ENCODE data around the gene INHA. TPM values are rescaled to one million over a fixed set of nuclear protein-coding genes. Genes with fewer than 3 reads are reported as not detected.

INHA gene
- total RNA-seq, 1 donor from 2014 or later = 0.52 TPM

DNA sequence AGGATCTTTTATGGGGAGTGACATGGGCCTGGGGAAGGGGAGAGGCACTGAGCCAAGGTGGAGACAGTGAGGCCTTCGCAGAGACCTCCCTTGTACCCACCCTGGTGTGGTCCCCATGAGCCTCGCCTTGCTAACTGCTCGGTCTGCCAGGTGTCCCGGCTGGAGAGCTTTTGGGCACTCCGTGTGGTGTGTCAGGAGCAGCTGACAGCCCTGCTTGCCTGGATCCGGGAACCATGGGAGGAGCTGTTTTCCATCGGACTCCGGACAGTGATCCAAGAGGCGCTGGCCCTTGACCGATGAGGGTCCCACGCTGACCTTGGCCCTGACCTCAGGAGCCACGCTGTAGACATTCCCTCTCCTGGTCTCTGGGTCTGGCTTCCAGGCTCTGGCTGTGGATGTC lies 43.8 kb downstream of the INHA start:
- Histone ChIP-seq H2AFZ (ENCODE audit: low read depth, low read length) (no peak overlapping the region), H3K4me1 (ENCODE audit: insufficient read depth, low read length) (no peaks in the 10 kb centered on the region), H3K27me3 (ENCODE audit: insufficient read depth, low read length) (no peaks in the 10 kb centered on the region), H3K9ac (ENCODE audit: low read length) (no peak overlapping the region), H3K4me2 (ENCODE audit: low read length) (no peak overlapping the region), H3K27ac (ENCODE audit: low read depth, low read length) (no peak overlapping the region), H3K4me3 (ENCODE audit: insufficient read depth, low read depth, low read length) (no peak overlapping the region), H4K20me1 (ENCODE audit: insufficient read depth, low read length) (no peaks in the 10 kb centered on the region), H3K36me3 (ENCODE audit: insufficient read depth, low read length) (peaks cover 6% of the 10 kb centered on the region), H3K9me3 (ENCODE audit: insufficient read depth, low read depth, low read length) (no peaks in the 10 kb centered on the region), H3K79me2 (ENCODE audit: insufficient read depth, low read length) (no peaks in the 10 kb centered on the region)
- H3K4me1 Mint-ChIP-seq (ENCODE audit: low read depth, unreplicated experiment) = no peaks in the 10 kb centered on the region
- H3K36me3 Mint-ChIP-seq (ENCODE audit: low read depth, unreplicated experiment) = peaks cover 27% of the 10 kb centered on the region
- H3K9me3 Mint-ChIP-seq (ENCODE audit: unreplicated experiment) = peaks cover 3% of the 10 kb centered on the region
- no peaks in the 10 kb centered on the region for H3K27me3 Mint-ChIP-seq (ENCODE audit: low read depth, unreplicated experiment)
- DNase-seq (ENCODE audit: low read depth) (no peak), FAIRE-seq (no peak)
- TF ChIP-seq, protein P1, sequence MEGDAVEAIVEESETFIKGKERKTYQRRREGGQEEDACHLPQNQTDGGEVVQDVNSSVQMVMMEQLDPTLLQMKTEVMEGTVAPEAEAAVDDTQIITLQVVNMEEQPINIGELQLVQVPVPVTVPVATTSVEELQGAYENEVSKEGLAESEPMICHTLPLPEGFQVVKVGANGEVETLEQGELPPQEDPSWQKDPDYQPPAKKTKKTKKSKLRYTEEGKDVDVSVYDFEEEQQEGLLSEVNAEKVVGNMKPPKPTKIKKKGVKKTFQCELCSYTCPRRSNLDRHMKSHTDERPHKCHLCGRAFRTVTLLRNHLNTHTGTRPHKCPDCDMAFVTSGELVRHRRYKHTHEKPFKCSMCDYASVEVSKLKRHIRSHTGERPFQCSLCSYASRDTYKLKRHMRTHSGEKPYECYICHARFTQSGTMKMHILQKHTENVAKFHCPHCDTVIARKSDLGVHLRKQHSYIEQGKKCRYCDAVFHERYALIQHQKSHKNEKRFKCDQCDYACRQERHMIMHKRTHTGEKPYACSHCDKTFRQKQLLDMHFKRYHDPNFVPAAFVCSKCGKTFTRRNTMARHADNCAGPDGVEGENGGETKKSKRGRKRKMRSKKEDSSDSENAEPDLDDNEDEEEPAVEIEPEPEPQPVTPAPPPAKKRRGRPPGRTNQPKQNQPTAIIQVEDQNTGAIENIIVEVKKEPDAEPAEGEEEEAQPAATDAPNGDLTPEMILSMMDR (IDR thresholded peaks at IDR 0.05; ENCODE audit: insufficient read depth, low read depth, low read length) = no peak
- no peak for TF ChIP-seq EZH2 (IDR thresholded peaks at IDR 0.05; ENCODE audit: insufficient read depth, low read length)
- no peak overlapping the region for H3K27ac Mint-ChIP-seq (ENCODE audit: unreplicated experiment)
- H3K4me3 Mint-ChIP-seq (ENCODE audit: unreplicated experiment) = no peak overlapping the region

DNA sequence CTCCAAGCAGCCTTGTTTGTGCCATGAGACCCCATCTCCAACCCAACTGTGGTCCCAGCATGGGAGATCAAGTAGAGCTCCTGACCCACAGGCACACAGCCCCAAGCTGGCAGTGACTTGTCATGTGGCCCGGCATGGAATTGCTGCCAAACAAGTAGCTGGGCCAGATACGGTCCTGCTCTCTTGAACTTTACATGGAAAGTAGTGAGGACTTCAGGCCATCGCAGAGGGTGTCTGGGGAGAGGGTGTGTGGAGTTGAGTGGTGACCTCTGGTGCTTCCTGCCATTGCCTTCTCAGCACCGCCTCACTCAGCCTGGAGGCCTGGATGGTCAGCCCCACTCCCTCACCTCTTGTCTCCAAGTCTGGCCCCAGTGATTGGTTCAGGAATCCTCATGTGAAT lies 44.4 kb downstream of the INHA start:
- Histone ChIP-seq H3K4me2 (ENCODE audit: low read length) (no peak overlapping the region), H3K79me2 (ENCODE audit: insufficient read depth, low read length) (no peaks in the 10 kb centered on the region), H3K4me1 (ENCODE audit: insufficient read depth, low read length) (no peaks in the 10 kb centered on the region), H3K9me3 (ENCODE audit: insufficient read depth, low read depth, low read length) (no peaks in the 10 kb centered on the region), H3K9ac (ENCODE audit: low read length) (no peak overlapping the region), H3K27ac (ENCODE audit: low read depth, low read length) (no peak overlapping the region), H3K27me3 (ENCODE audit: insufficient read depth, low read length) (no peaks in the 10 kb centered on the region), H3K36me3 (ENCODE audit: insufficient read depth, low read length) (peaks cover 6% of the 10 kb centered on the region), H2AFZ (ENCODE audit: low read depth, low read length) (no peak overlapping the region), H3K4me3 (ENCODE audit: insufficient read depth, low read depth, low read length) (no peak overlapping the region), H4K20me1 (ENCODE audit: insufficient read depth, low read length) (no peaks in the 10 kb centered on the region)
- Mint-ChIP-seq H3K9me3 (ENCODE audit: unreplicated experiment) (peaks cover 3% of the 10 kb centered on the region), H3K4me3 (ENCODE audit: unreplicated experiment) (no peak overlapping the region), H3K27ac (ENCODE audit: unreplicated experiment) (no peak overlapping the region), H3K36me3 (ENCODE audit: low read depth, unreplicated experiment) (peaks cover 22% of the 10 kb centered on the region), H3K4me1 (ENCODE audit: low read depth, unreplicated experiment) (no peaks in the 10 kb centered on the region), H3K27me3 (ENCODE audit: low read depth, unreplicated experiment) (no peaks in the 10 kb centered on the region)
- FAIRE-seq = no peak
- TF ChIP-seq, protein P1 (IDR thresholded peaks at IDR 0.05; ENCODE audit: insufficient read depth, low read depth, low read length) = no peak
- TF ChIP-seq EZH2 (IDR thresholded peaks at IDR 0.05; ENCODE audit: insufficient read depth, low read length) = no peak
- no peak for DNase-seq (ENCODE audit: low read depth)

- Histone ChIP-seq H4K20me1 (ENCODE audit: insufficient read depth, low read length) (no peaks in the 10 kb centered on the region), H3K27me3 (ENCODE audit: insufficient read depth, low read length) (peaks cover 4% of the 10 kb centered on the region), H3K36me3 (ENCODE audit: insufficient read depth, low read length) (peaks cover 3% of the 10 kb centered on the region), H3K79me2 (ENCODE audit: insufficient read depth, low read length) (no peaks in the 10 kb centered on the region), H3K4me3 (ENCODE audit: insufficient read depth, low read depth, low read length) (no peak overlapping the region), H2AFZ (ENCODE audit: low read depth, low read length) (no peak overlapping the region), H3K27ac (ENCODE audit: low read depth, low read length) (no peak overlapping the region), H3K4me2 (ENCODE audit: low read length) (no peak overlapping the region), H3K9ac (ENCODE audit: low read length) (no peak overlapping the region), H3K4me1 (ENCODE audit: insufficient read depth, low read length) (no peaks in the 10 kb centered on the region), H3K9me3 (ENCODE audit: insufficient read depth, low read depth, low read length) (no peaks in the 10 kb centered on the region)
- H3K4me1 Mint-ChIP-seq (ENCODE audit: low read depth, unreplicated experiment) = no peaks in the 10 kb centered on the region
- peaks cover 3% of the 10 kb centered on the region for H3K9me3 Mint-ChIP-seq (ENCODE audit: unreplicated experiment)
- TF ChIP-seq EZH2 (IDR thresholded peaks at IDR 0.05; ENCODE audit: insufficient read depth, low read length) = no peak
- TF ChIP-seq, protein P1 (IDR thresholded peaks at IDR 0.05; ENCODE audit: insufficient read depth, low read depth, low read length) = no peak
- H3K4me3 Mint-ChIP-seq (ENCODE audit: unreplicated experiment) = no peak overlapping the region
- H3K36me3 Mint-ChIP-seq (ENCODE audit: low read depth, unreplicated experiment) = peaks cover 12% of the 10 kb centered on the region
- FAIRE-seq = no peak
- DNase-seq (ENCODE audit: low read depth) = no peak
- H3K27ac Mint-ChIP-seq (ENCODE audit: unreplicated experiment) = no peak overlapping the region
- H3K27me3 Mint-ChIP-seq (ENCODE audit: low read depth, unreplicated experiment) = peaks cover 14% of the 10 kb centered on the region
These were observed 46.6 kb downstream of the INHA start for GRCh38 chr2:219618733-219619122.

All from astrocyte (in vitro differentiated cells and primary cell).